Activated B cell treated with CpG ODN at 0.5 μM for 24 hours (primary cell): Measurements from ENCODE around the gene OPRM1. TPM values are rescaled to one million over a fixed set of nuclear protein-coding genes. Genes with fewer than 3 reads are reported as not detected.

Experiments used
- ATAC-seq: fragments of 200-7000 bp; cut with Tn5 transposase; one replicate; pipeline ENCODE4 v1.10.0; 2021; ENCODE audit warnings: low read depth, mild to moderate bottlenecking, moderate library complexity
- CTCF ChIA-PET: fragments of 350-600 bp; sonication (Branson Sonifier 250); formaldehyde crosslinking; loops from one replicate; lab custom pipeline; 2021; ENCODE audit warnings: antibody characterized with exemption; lab: Charles Lee
- POLR2A ChIA-PET: fragments of 350-600 bp; sonication (Branson Sonifier 250); formaldehyde crosslinking; loops from one replicate; lab custom pipeline; 2021; ENCODE audit warnings: antibody characterized with exemption; lab: Charles Lee
- DNase-seq: peaks from one replicate; pipeline ENCODE4 v3.0.0; 2022
- H3K27ac Mint-ChIP-seq: one replicate; pipeline ENCODE4 v1.8.0; 2020; ENCODE audit warnings: mixed read lengths
- H3K27me3 Mint-ChIP-seq: one replicate; pipeline ENCODE4 v1.8.0; 2021; ENCODE audit warnings: mixed read lengths
- H3K36me3 Mint-ChIP-seq: one replicate; pipeline ENCODE4 v1.8.0; 2021; ENCODE audit warnings: low read depth, mixed read lengths
- H3K4me1 Mint-ChIP-seq: one replicate; pipeline ENCODE4 v1.8.0; 2021; ENCODE audit warnings: mixed read lengths
- H3K4me3 Mint-ChIP-seq: one replicate; pipeline ENCODE4 v1.8.0; 2020; ENCODE audit warnings: mild to moderate bottlenecking, mixed read lengths
- H3K9me3 Mint-ChIP-seq: one replicate; pipeline ENCODE4 v1.8.0; 2020; ENCODE audit warnings: mixed read lengths
- CTCF ChIP-seq: fragments of 200-600 bp; IDR thresholded peaks from one replicate; pipeline ENCODE4 v1.8.0; 2022; ENCODE audit warnings: antibody characterized with exemption, mild to moderate bottlenecking
- intact Hi-C: fragments of 100-400 bp; cut with micrococcal nuclease; formaldehyde crosslinking; loops from one replicate; pipeline ENCODE4 v1.15.1; 2024
- total RNA-seq: library from RNA; stranded (reverse); gene quantifications from 2 replicates; pipeline ENCODE4 v1.2.3, GENCODE V29; 2022

Gene OPRM1
- total RNA-seq, 1 donor from 2014 or later, result not detected

GRCh38 chr6:154030646-154031045 is 8.4 kb upstream of the OPRM1 start:
- no peak for DNase-seq
- ChIA-PET POLR2A (no interaction called here), CTCF (no interaction called here)
- Mint-ChIP-seq H3K27ac (no peak overlapping the region), H3K27me3 (no peaks in the 10 kb centered on the region), H3K4me3 (no peak overlapping the region), H3K9me3 (no peaks in the 10 kb centered on the region), H3K36me3 (no peaks in the 10 kb centered on the region), H3K4me1 (no peaks in the 10 kb centered on the region)
- TF ChIP-seq CTCF, result no peak
- intact Hi-C loops, result no loop called here
- ATAC-seq, result no peak

GRCh38 chr6:154041001-154041400 is 2.0 kb downstream of the OPRM1 start:
- ATAC-seq (no peak), DNase-seq (no peak)
- CTCF ChIA-PET, result no interaction called here
- TF ChIP-seq CTCF, result no peak
- POLR2A ChIA-PET, result no interaction called here
- no peak overlapping the region for H3K27ac Mint-ChIP-seq
- H3K4me3 Mint-ChIP-seq, result no peak overlapping the region
- intact Hi-C loops, result no loop called here
- H3K9me3 Mint-ChIP-seq, result no peaks in the 10 kb centered on the region
- H3K27me3 Mint-ChIP-seq, result peaks cover 8% of the 10 kb centered on the region
- no peaks in the 10 kb centered on the region for H3K36me3 Mint-ChIP-seq
- H3K4me1 Mint-ChIP-seq, result no peaks in the 10 kb centered on the region

- POLR2A ChIA-PET, result no interaction called here
- no peaks in the 10 kb centered on the region for H3K4me1 Mint-ChIP-seq
- CTCF ChIA-PET, result no interaction called here
- ATAC-seq, result no peak
- H3K27me3 Mint-ChIP-seq, result no peaks in the 10 kb centered on the region
- H3K4me3 Mint-ChIP-seq, result no peak overlapping the region
- no peaks in the 10 kb centered on the region for H3K36me3 Mint-ChIP-seq
- intact Hi-C loops, result no loop called here
- no peak for TF ChIP-seq CTCF
- no peak overlapping the region for H3K27ac Mint-ChIP-seq
- peaks cover 3% of the 10 kb centered on the region for H3K9me3 Mint-ChIP-seq
- no peak for DNase-seq
These were observed 14.1 kb downstream of the OPRM1 start for GRCh38 chr6:154053141-154053540.

GRCh38 chr6:154056536-154056935 is 17.5 kb downstream of the OPRM1 start:
- no peak for TF ChIP-seq CTCF
- Mint-ChIP-seq H3K9me3 (peaks cover 5% of the 10 kb centered on the region), H3K36me3 (no peaks in the 10 kb centered on the region), H3K4me3 (no peak overlapping the region), H3K27me3 (no peaks in the 10 kb centered on the region), H3K27ac (no peak overlapping the region), H3K4me1 (no peaks in the 10 kb centered on the region)
- intact Hi-C loops, result no loop called here
- POLR2A ChIA-PET, result no interaction called here
- CTCF ChIA-PET, result no interaction called here
- ATAC-seq (no peak), DNase-seq (no peak)

- H3K27ac Mint-ChIP-seq, result no peak overlapping the region
- intact Hi-C loops, result no loop called here
- no peak for DNase-seq
- no peak overlapping the region for H3K4me3 Mint-ChIP-seq
- POLR2A ChIA-PET, result no interaction called here
- CTCF ChIA-PET, result no interaction called here
- no peaks in the 10 kb centered on the region for H3K4me1 Mint-ChIP-seq
- H3K27me3 Mint-ChIP-seq, result no peaks in the 10 kb centered on the region
- H3K36me3 Mint-ChIP-seq, result no peaks in the 10 kb centered on the region
- peaks cover 4% of the 10 kb centered on the region for H3K9me3 Mint-ChIP-seq
- TF ChIP-seq CTCF, result no peak
- ATAC-seq, result no peak
These were observed 18.1 kb downstream of the OPRM1 start for GRCh38 chr6:154057098-154057497.
